Stomach (tissue), 4 donors: ENCODE results near the gene SPOCK2.

Source experiments
- EP300 ChIP-seq: sonication (generic); formaldehyde crosslinking; IDR thresholded peaks from one replicate; pipeline ENCODE4 v1.6.1; 2017; ENCODE audit warnings: antibody characterized with exemption
- POLR2A ChIP-seq, 4 donors: fragments of 450-650 bp; IDR thresholded peaks; one replicate each; pipeline ENCODE4 v1.6.1; 2016; ENCODE audit warnings: antibody characterized with exemption in 4 of 4, control low read depth in 2 of 4, mild to moderate bottlenecking in 1 of 4, moderate library complexity in 1 of 4
- POLR2AphosphoS5 ChIP-seq, 3 donors: sonication (generic); formaldehyde crosslinking; IDR thresholded peaks; one replicate each; pipeline ENCODE4 v1.6.1; 2016; ENCODE audit warnings: antibody characterized with exemption in 3 of 3
- TF ChIP-seq, protein P1 (sequence below), 7 experiments: fragments of 450-650 bp in 4 of 7; fragments of 200-600 bp in 3 of 7; sonication (generic) in 3 of 7; IDR thresholded peaks; one replicate each; pipeline ENCODE4 v1.5.1; 2016 to 2019; ENCODE audit warnings: antibody characterized with exemption in 7 of 7, control low read depth in 2 of 7, mild to moderate bottlenecking in 1 of 7

DNA sequence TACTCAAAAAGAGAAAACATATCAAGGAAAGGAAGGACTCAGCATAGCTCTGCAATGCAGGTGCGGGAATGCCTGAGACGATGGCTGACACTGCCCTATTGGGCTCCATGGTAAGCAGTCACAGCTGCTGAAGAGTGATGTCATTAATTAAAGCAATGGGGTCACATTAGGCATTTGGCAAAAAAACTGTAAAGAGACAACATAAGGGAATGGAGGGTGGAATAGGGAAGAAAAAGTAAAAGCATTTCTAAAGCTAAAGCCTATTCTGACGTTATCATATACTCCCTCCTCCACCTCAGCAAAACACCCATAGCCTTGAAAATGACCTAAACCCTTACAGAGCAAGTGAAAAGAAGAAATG lies 38.5 kb upstream of the SPOCK2 start:
- TF ChIP-seq POLR2A (IDR thresholded peaks at IDR 0.05) (no peak), EP300 (no peak), POLR2AphosphoS5 (IDR thresholded peaks at IDR 0.05) (no peak)
- TF ChIP-seq, protein P1, sequence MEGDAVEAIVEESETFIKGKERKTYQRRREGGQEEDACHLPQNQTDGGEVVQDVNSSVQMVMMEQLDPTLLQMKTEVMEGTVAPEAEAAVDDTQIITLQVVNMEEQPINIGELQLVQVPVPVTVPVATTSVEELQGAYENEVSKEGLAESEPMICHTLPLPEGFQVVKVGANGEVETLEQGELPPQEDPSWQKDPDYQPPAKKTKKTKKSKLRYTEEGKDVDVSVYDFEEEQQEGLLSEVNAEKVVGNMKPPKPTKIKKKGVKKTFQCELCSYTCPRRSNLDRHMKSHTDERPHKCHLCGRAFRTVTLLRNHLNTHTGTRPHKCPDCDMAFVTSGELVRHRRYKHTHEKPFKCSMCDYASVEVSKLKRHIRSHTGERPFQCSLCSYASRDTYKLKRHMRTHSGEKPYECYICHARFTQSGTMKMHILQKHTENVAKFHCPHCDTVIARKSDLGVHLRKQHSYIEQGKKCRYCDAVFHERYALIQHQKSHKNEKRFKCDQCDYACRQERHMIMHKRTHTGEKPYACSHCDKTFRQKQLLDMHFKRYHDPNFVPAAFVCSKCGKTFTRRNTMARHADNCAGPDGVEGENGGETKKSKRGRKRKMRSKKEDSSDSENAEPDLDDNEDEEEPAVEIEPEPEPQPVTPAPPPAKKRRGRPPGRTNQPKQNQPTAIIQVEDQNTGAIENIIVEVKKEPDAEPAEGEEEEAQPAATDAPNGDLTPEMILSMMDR (IDR thresholded peaks at IDR 0.05) = no peak
